ENCODE data around the gene OR13J1.
"Not testable (repeated sequence)": the region's sequence is repeated elsewhere in the genome, so short reads cannot be mapped to it uniquely, and the experiment has no call there.

Gene OR13J1

GRCh38 chr9:35870351-35870923 is at the start of gene OR13J1:
Gene OR13J1, minus strand, starts transcription at chr9:35870401. Its CDS starts 0 bp downstream, at chr9:35870401.
- no peak within 1 kb of the TSS for H3K27ac ChIP-seq (ENCODE audit: low read length)
- H3K36me3 ChIP-seq (ENCODE audit: control insufficient read depth in 2 of 2, insufficient read depth in 2 of 2, low read length in 2 of 2) = no peaks in the 10 kb centered on the region
- no peak within 1 kb of the TSS for H3K4me3 ChIP-seq (ENCODE audit: low read length in 2 of 2)
- no peak within 1 kb of the TSS for H3K9ac ChIP-seq (ENCODE audit: low read length in 2 of 2)
- H3K4me1 ChIP-seq (ENCODE audit: control insufficient read depth, insufficient read depth, low read length) = no peaks in the 10 kb centered on the region
- peaks cover 9 to 13% of the 10 kb centered on the region in 2 donors for H3K27me3 ChIP-seq (ENCODE audit: control insufficient read depth in 1 of 2, insufficient read depth in 2 of 2, low read length in 2 of 2)
- no peaks in the 10 kb centered on the region for H3K9me3 ChIP-seq (ENCODE audit: control insufficient read depth in 2 of 2, low read length in 2 of 2)

- H3K9ac ChIP-seq (ENCODE audit: low read length in 2 of 2) = no peak overlapping the region
- no peaks in the 10 kb centered on the region for H3K9me3 ChIP-seq (ENCODE audit: control insufficient read depth in 2 of 2, low read length in 2 of 2)
- no peaks in the 10 kb centered on the region for H3K36me3 ChIP-seq (ENCODE audit: control insufficient read depth in 2 of 2, insufficient read depth in 2 of 2, low read length in 2 of 2)
- H3K4me1 ChIP-seq (ENCODE audit: control insufficient read depth, insufficient read depth, low read length) = peaks cover 8% of the 10 kb centered on the region
- H3K27ac ChIP-seq (ENCODE audit: low read length) = no peak overlapping the region
- no peak overlapping the region for H3K4me3 ChIP-seq (ENCODE audit: low read length in 2 of 2)
- no peaks in the 10 kb centered on the region for H3K27me3 ChIP-seq (ENCODE audit: control insufficient read depth in 1 of 2, insufficient read depth in 2 of 2, low read length in 2 of 2)
Measured at GRCh38 chr9:35919212-35920008, 49.2 kb upstream of the OR13J1 start.

GRCh38 chr9:35918780-35919179 is 48.6 kb upstream of the OR13J1 start:
- Histone ChIP-seq H3K4me1 (ENCODE audit: control insufficient read depth, insufficient read depth, low read length) (peaks cover 6% of the 10 kb centered on the region), H3K27me3 (ENCODE audit: control insufficient read depth in 1 of 2, insufficient read depth in 2 of 2, low read length in 2 of 2) (no peaks in the 10 kb centered on the region), H3K36me3 (ENCODE audit: control insufficient read depth in 2 of 2, insufficient read depth in 2 of 2, low read length in 2 of 2) (no peaks in the 10 kb centered on the region), H3K9ac (ENCODE audit: low read length in 2 of 2) (no peak overlapping the region), H3K4me3 (ENCODE audit: low read length in 2 of 2) (no peak overlapping the region), H3K27ac (ENCODE audit: low read length) (no peak overlapping the region), H3K9me3 (ENCODE audit: control insufficient read depth in 2 of 2, low read length in 2 of 2) (no peaks in the 10 kb centered on the region)

GRCh38 chr9:35917261-35917660 is 47.1 kb upstream of the OR13J1 start:
- Histone ChIP-seq H3K27me3 (ENCODE audit: control insufficient read depth in 1 of 2, insufficient read depth in 2 of 2, low read length in 2 of 2) (no peaks in the 10 kb centered on the region), H3K9ac (ENCODE audit: low read length in 2 of 2) (no peak overlapping the region), H3K4me3 (ENCODE audit: low read length in 2 of 2) (no peak overlapping the region), H3K27ac (ENCODE audit: low read length) (no peak overlapping the region), H3K4me1 (ENCODE audit: control insufficient read depth, insufficient read depth, low read length) (peaks cover 4% of the 10 kb centered on the region), H3K36me3 (ENCODE audit: control insufficient read depth in 2 of 2, insufficient read depth in 2 of 2, low read length in 2 of 2) (no peaks in the 10 kb centered on the region), H3K9me3 (ENCODE audit: control insufficient read depth in 2 of 2, low read length in 2 of 2) (no peaks in the 10 kb centered on the region)

GRCh38 chr9:35915681-35916294 is 45.6 kb upstream of the OR13J1 start:
- Histone ChIP-seq H3K4me3 (ENCODE audit: low read length in 2 of 2) (no peak overlapping the region), H3K4me1 (ENCODE audit: control insufficient read depth, insufficient read depth, low read length) (peaks cover 4% of the 10 kb centered on the region), H3K27ac (ENCODE audit: low read length) (no peak overlapping the region), H3K27me3 (ENCODE audit: control insufficient read depth in 1 of 2, insufficient read depth in 2 of 2, low read length in 2 of 2) (no peaks in the 10 kb centered on the region), H3K9me3 (ENCODE audit: control insufficient read depth in 2 of 2, low read length in 2 of 2) (no peaks in the 10 kb centered on the region), H3K36me3 (ENCODE audit: control insufficient read depth in 2 of 2, insufficient read depth in 2 of 2, low read length in 2 of 2) (no peaks in the 10 kb centered on the region), H3K9ac (ENCODE audit: low read length in 2 of 2) (no peak overlapping the region)

GRCh38 chr9:35914301-35914807 is 44.2 kb upstream of the OR13J1 start:
- no peaks in the 10 kb centered on the region for H3K9me3 ChIP-seq (ENCODE audit: control insufficient read depth in 2 of 2, low read length in 2 of 2)
- no peak overlapping the region for H3K27ac ChIP-seq (ENCODE audit: low read length)
- H3K27me3 ChIP-seq (ENCODE audit: control insufficient read depth in 1 of 2, insufficient read depth in 2 of 2, low read length in 2 of 2) = no peaks in the 10 kb centered on the region
- H3K36me3 ChIP-seq (ENCODE audit: control insufficient read depth in 2 of 2, insufficient read depth in 2 of 2, low read length in 2 of 2) = no peaks in the 10 kb centered on the region
- H3K4me3 ChIP-seq (ENCODE audit: low read length in 2 of 2) = no peak overlapping the region
- H3K4me1 ChIP-seq (ENCODE audit: control insufficient read depth, insufficient read depth, low read length) = peaks cover 17% of the 10 kb centered on the region
- no peak overlapping the region for H3K9ac ChIP-seq (ENCODE audit: low read length in 2 of 2)

- not testable (repeated sequence) for H3K36me3 ChIP-seq (ENCODE audit: control insufficient read depth in 2 of 2, insufficient read depth in 2 of 2, low read length in 2 of 2); H3K27me3 ChIP-seq (ENCODE audit: control insufficient read depth in 1 of 2, insufficient read depth in 2 of 2, low read length in 2 of 2); H3K9ac ChIP-seq (ENCODE audit: low read length in 2 of 2); H3K4me3 ChIP-seq (ENCODE audit: low read length in 2 of 2); H3K9me3 ChIP-seq (ENCODE audit: control insufficient read depth in 2 of 2, low read length in 2 of 2); H3K27ac ChIP-seq (ENCODE audit: low read length)
- peaks cover 22% of the 10 kb centered on the region for H3K4me1 ChIP-seq (ENCODE audit: control insufficient read depth, insufficient read depth, low read length)
Measured at GRCh38 chr9:35913429-35913828, 43.2 kb upstream of the OR13J1 start.

GRCh38 chr9:35912791-35913400 is 42.7 kb upstream of the OR13J1 start:
- no peak overlapping the region for H3K27ac ChIP-seq (ENCODE audit: low read length)
- H3K4me1 ChIP-seq (ENCODE audit: control insufficient read depth, insufficient read depth, low read length) = peaks cover 27% of the 10 kb centered on the region
- H3K9ac ChIP-seq (ENCODE audit: low read length in 2 of 2) = no peak overlapping the region
- H3K4me3 ChIP-seq (ENCODE audit: low read length in 2 of 2) = no peak overlapping the region
- H3K9me3 ChIP-seq (ENCODE audit: control insufficient read depth in 2 of 2, low read length in 2 of 2) = no peaks in the 10 kb centered on the region
- no peaks in the 10 kb centered on the region for H3K36me3 ChIP-seq (ENCODE audit: control insufficient read depth in 2 of 2, insufficient read depth in 2 of 2, low read length in 2 of 2)
- no peaks in the 10 kb centered on the region for H3K27me3 ChIP-seq (ENCODE audit: control insufficient read depth in 1 of 2, insufficient read depth in 2 of 2, low read length in 2 of 2)

GRCh38 chr9:35911690-35912089 is 41.5 kb upstream of the OR13J1 start:
- Histone ChIP-seq H3K27me3 (ENCODE audit: control insufficient read depth in 1 of 2, insufficient read depth in 2 of 2, low read length in 2 of 2) (no peaks in the 10 kb centered on the region), H3K4me3 (ENCODE audit: low read length in 2 of 2) (no peak overlapping the region), H3K27ac (ENCODE audit: low read length) (no peak overlapping the region), H3K4me1 (ENCODE audit: control insufficient read depth, insufficient read depth, low read length) (peaks cover 39% of the 10 kb centered on the region), H3K9me3 (ENCODE audit: control insufficient read depth in 2 of 2, low read length in 2 of 2) (no peaks in the 10 kb centered on the region), H3K36me3 (ENCODE audit: control insufficient read depth in 2 of 2, insufficient read depth in 2 of 2, low read length in 2 of 2) (no peaks in the 10 kb centered on the region), H3K9ac (ENCODE audit: low read length in 2 of 2) (no peak overlapping the region)

- H3K27ac ChIP-seq (ENCODE audit: low read length) = no peak overlapping the region
- H3K36me3 ChIP-seq (ENCODE audit: control insufficient read depth in 2 of 2, insufficient read depth in 2 of 2, low read length in 2 of 2) = no peaks in the 10 kb centered on the region
- H3K9ac ChIP-seq (ENCODE audit: low read length in 2 of 2) = no peak overlapping the region
- no peak overlapping the region for H3K4me3 ChIP-seq (ENCODE audit: low read length in 2 of 2)
- H3K27me3 ChIP-seq (ENCODE audit: control insufficient read depth in 1 of 2, insufficient read depth in 2 of 2, low read length in 2 of 2) = no peaks in the 10 kb centered on the region
- peaks cover 48% of the 10 kb centered on the region for H3K4me1 ChIP-seq (ENCODE audit: control insufficient read depth, insufficient read depth, low read length)
- no peaks in the 10 kb centered on the region for H3K9me3 ChIP-seq (ENCODE audit: control insufficient read depth in 2 of 2, low read length in 2 of 2)
Measured at GRCh38 chr9:35910613-35911359, 40.6 kb upstream of the OR13J1 start.

All from stomach smooth muscle (tissue), 2 donors.